Glutamatergic neuron (in vitro differentiated cells): Measurements from ENCODE around the gene TMEM100. TPM values are rescaled to one million over a fixed set of nuclear protein-coding genes. Genes with fewer than 3 reads are reported as not detected.

Experiments
- DNase-seq: peaks from one replicate; pipeline ENCODE4 v3.0.0; 2022
- H3K27ac Mint-ChIP-seq: one replicate; pipeline ENCODE4 v1.8.0; 2020; ENCODE audit warnings: mild to moderate bottlenecking, mixed read lengths, inconsistent platforms; ENCODE audit not compliant: unreplicated experiment
- H3K27me3 Mint-ChIP-seq: one replicate; pipeline ENCODE4 v1.8.0; 2020; ENCODE audit warnings: mild to moderate bottlenecking, moderate library complexity, mixed read lengths, inconsistent platforms; ENCODE audit not compliant: unreplicated experiment
- H3K36me3 Mint-ChIP-seq: one replicate; pipeline ENCODE4 v1.8.0; 2020; ENCODE audit warnings: mild to moderate bottlenecking, mixed read lengths, inconsistent platforms; ENCODE audit not compliant: unreplicated experiment
- H3K4me1 Mint-ChIP-seq: one replicate; pipeline ENCODE4 v1.8.0; 2020; ENCODE audit warnings: mild to moderate bottlenecking, low read depth, mixed read lengths, inconsistent platforms; ENCODE audit not compliant: unreplicated experiment
- H3K4me3 Mint-ChIP-seq: one replicate; pipeline ENCODE4 v1.8.0; 2020; ENCODE audit warnings: mild to moderate bottlenecking, mixed read lengths, inconsistent platforms; ENCODE audit not compliant: unreplicated experiment
- H3K9me3 Mint-ChIP-seq: one replicate; pipeline ENCODE4 v1.8.0; 2020; ENCODE audit warnings: mild to moderate bottlenecking, moderate library complexity, mixed read lengths, inconsistent platforms; ENCODE audit not compliant: unreplicated experiment
- total RNA-seq: library from RNA; stranded (reverse); fragmentation: NEBNext Ultra II Directional; extraction: Animal tissue kit (Norgen Biotek cat#: 25700); gene quantifications from one replicate; pipeline ENCODE4 v1.2.1, GENCODE V29; 2021; ENCODE audit not compliant: unreplicated experiment
- TF ChIP-seq, protein P1 (sequence below): fragments of 200-600 bp; sonication (generic); IDR thresholded peaks from one replicate; pipeline ENCODE4 v1.5.0; 2021; ENCODE audit not compliant: partially characterized antibody, unreplicated experiment

The TMEM100 gene
- total RNA-seq, 1 donor from 2014 or later = 1.4 TPM

DNA sequence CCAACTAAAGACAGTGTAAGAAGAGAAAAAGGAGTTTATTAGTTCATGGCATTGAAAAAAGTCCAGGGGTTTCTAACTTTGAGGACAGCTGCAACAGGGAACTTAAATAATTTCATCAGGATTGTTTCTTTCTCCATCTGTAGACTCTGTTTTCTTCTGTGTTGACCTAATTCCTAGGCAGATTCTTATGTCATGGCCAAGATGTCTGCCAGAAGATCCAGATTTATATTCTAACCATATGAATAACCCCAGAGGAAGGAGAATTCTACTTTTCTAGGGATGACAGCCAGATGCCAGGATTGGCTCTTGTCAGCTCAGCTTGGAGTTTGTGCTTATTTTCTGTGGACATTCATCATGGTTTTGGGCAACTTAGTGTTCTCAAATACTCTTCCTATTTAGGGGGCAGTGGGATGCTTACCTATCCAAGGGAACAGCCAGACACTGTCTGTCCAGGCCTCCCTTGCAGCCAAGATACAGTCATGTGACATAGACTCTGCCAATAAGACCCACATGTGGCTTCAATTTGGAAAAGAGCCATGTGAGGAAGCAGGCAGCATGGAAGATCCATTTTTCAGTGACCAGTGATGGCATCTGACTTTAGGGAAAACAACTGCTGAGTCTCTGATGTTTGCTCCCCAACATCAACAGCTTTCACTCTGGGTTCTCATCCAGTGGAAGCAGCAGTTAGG is 46.4 kb upstream of the TMEM100 start:
- DNase-seq = no peak
- Mint-ChIP-seq H3K9me3 (no peaks in the 10 kb centered on the region), H3K36me3 (no peaks in the 10 kb centered on the region), H3K4me1 (peaks cover 6% of the 10 kb centered on the region), H3K27me3 (no peaks in the 10 kb centered on the region), H3K4me3 (no peak overlapping the region), H3K27ac (no peak overlapping the region)
- TF ChIP-seq, protein P1, sequence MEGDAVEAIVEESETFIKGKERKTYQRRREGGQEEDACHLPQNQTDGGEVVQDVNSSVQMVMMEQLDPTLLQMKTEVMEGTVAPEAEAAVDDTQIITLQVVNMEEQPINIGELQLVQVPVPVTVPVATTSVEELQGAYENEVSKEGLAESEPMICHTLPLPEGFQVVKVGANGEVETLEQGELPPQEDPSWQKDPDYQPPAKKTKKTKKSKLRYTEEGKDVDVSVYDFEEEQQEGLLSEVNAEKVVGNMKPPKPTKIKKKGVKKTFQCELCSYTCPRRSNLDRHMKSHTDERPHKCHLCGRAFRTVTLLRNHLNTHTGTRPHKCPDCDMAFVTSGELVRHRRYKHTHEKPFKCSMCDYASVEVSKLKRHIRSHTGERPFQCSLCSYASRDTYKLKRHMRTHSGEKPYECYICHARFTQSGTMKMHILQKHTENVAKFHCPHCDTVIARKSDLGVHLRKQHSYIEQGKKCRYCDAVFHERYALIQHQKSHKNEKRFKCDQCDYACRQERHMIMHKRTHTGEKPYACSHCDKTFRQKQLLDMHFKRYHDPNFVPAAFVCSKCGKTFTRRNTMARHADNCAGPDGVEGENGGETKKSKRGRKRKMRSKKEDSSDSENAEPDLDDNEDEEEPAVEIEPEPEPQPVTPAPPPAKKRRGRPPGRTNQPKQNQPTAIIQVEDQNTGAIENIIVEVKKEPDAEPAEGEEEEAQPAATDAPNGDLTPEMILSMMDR = no peak

DNA sequence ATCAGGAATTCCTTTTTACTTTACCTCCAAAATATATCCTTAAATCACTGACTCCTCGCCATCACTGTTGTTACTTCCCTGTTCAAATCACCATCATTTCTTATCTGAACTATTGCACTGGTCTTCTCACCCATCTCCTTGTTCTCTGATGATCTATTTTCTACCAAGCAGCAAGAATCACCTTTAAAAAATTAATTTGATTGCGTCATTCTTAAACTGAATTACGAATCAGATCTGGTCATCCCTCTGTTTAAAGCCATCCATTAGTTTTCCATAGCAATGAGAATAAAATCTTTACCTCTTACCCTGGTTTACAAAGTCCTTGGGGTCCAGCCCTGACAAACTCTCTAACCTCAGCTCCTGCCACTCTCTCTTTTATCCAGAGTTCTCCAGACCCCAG is 42.8 kb upstream of the TMEM100 start:
- Mint-ChIP-seq H3K36me3 (no peaks in the 10 kb centered on the region), H3K4me1 (peaks cover 6% of the 10 kb centered on the region), H3K27ac (no peak overlapping the region), H3K9me3 (no peaks in the 10 kb centered on the region), H3K4me3 (no peak overlapping the region), H3K27me3 (no peaks in the 10 kb centered on the region)
- TF ChIP-seq, protein P1 = no peak
- DNase-seq = no peak

DNA sequence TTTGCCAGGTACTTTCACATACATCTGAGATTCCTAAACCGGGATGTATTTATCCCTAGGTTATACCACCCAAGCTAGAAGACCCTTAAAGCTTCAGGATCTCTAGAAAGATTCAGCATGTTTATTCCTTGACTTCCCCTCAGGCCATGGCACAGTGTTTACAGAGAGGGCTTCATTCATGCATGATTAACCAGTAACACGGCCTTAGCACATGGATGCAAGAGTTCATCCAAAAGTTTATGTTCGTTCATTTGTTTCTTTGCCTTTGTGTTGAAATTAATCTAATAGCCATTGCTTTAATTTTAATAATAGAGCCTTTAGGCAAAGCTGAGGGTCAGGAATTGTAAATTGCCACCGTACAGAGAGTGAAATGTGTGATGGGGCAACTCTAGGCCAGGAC is 41.9 kb upstream of the TMEM100 start:
- no peak overlapping the region for H3K4me3 Mint-ChIP-seq

DNA sequence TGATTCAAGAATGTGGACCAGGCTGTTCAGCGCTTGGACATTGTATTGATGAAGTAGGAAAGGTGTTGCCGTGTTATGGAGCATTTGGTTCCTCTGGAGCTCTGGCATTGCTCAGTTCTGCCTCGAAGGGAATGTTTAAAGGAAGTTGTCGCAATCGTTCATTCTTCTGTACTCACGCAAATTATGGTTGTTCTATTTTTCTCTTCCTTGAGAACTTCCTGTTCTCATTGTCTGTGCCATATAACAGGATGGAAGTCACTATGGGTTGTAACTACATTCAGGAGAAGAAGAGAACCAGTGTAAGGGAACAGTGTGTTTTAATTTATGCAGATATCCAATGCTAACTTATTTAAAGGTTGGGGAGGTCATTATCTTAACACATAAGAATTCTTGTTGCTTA is 41.2 kb upstream of the TMEM100 start:
- Mint-ChIP-seq H3K9me3 (no peaks in the 10 kb centered on the region), H3K27ac (no peak overlapping the region), H3K4me1 (no peaks in the 10 kb centered on the region), H3K27me3 (no peaks in the 10 kb centered on the region), H3K36me3 (no peaks in the 10 kb centered on the region), H3K4me3 (no peak overlapping the region)
- TF ChIP-seq, protein P1 = no peak
- no peak for DNase-seq

More for the DNA sequence above, 41.9 kb upstream of the TMEM100 start:
- no peak for DNase-seq
- TF ChIP-seq, protein P1 = no peak
- Mint-ChIP-seq H3K36me3 (no peaks in the 10 kb centered on the region), H3K9me3 (no peaks in the 10 kb centered on the region), H3K27ac (no peak overlapping the region), H3K4me1 (peaks cover 5% of the 10 kb centered on the region), H3K27me3 (no peaks in the 10 kb centered on the region)

DNA sequence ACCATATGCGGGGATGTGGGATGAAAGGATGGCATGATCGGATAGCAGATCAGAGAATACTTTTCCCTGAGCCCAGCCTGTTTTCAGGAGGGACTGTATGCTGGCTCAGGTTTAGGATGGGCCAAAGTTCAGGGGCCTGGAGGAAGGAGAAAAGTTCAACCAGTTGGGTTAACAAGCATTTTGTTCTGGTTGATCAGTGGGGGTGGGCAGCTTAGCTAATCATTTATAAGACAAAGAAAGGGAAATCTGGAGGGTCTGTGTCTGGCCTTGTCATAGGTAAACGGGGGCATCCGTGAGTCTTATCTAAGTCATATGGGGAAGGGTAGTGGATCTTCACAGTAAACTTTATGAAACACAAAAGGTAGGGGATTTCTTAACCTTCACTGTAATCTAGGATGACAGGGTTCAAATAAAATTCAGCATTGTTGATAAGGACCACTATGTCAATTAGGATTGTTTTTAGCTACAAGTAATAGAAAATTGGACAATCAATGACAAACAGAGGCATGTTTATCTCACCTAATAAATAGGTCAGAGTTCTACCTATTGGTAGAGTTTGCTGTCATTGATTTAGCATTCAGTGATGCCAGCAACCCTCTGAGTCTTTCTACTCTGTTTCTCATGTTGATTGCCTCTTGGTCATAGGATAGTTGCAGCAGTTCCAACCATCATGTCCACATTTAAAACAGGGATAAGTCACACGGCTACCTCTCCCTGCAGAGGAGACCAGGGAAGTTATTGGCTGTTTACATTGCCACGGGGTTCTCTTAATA is 39.6 kb upstream of the TMEM100 start:
- Mint-ChIP-seq H3K4me3 (no peak overlapping the region), H3K9me3 (no peaks in the 10 kb centered on the region), H3K27me3 (no peaks in the 10 kb centered on the region), H3K4me1 (no peaks in the 10 kb centered on the region), H3K27ac (no peak overlapping the region), H3K36me3 (no peaks in the 10 kb centered on the region)
- TF ChIP-seq, protein P1 = no peak
- no peak for DNase-seq
